H1 (cell line): ENCODE measurements around the gene MAP3K6.

Source experiments
- CBX8 ChIP-seq: fragments of 300-800, 300-1000 bp; sonication (generic); IDR thresholded peaks from 2 replicates; pipeline ENCODE4 v1.7.1; 2016; ENCODE audit warnings: low read depth, low read length, borderline replicate concordance
- EZH2 ChIP-seq: fragments of 200-600 bp; sonication (generic); IDR thresholded peaks from 2 replicates; pipeline ENCODE4 v1.7.1; 2012; ENCODE audit warnings: low read depth, mild to moderate bottlenecking, moderate library complexity, low read length, inconsistent platforms; ENCODE audit not compliant: severe bottlenecking
- TBP ChIP-seq: IDR thresholded peaks from 2 replicates; pipeline ENCODE4 v1.6.1; 2011; ENCODE audit warnings: low read depth, low read length, improper control_type of control experiment

GRCh38 chr1:27408151-27408550, 41.4 kb upstream of the MAP3K6 start:
- no peak for TF ChIP-seq EZH2
- TF ChIP-seq CBX8 = no peak
- no peak for TF ChIP-seq TBP
